Measurements from ENCODE around the gene FOXG1.

The FOXG1 gene

DNA sequence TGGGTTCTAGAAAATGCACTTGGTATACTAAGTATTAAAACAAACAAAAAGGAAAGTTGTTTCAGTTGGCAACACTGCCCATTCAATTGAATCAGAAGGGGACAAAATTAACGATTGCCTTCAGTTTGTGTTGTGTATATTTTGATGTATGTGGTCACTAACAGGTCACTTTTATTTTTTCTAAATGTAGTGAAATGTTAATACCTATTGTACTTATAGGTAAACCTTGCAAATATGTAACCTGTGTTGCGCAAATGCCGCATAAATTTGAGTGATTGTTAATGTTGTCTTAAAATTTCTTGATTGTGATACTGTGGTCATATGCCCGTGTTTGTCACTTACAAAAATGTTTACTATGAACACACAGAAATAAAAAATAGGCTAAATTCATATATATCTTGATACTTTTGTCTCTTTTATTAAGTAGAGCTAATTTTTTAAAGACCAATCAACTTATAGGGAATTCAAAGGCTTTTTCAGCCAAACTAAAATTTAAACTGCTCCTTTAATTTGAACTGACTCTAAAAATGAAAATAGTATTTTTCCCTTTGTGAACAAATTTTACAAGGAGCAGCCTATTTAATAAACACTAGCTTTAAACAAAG lies 2.8 kb downstream of the FOXG1 start:
- DNase-seq (ENCODE audit: low spot score) = no peak
- in situ Hi-C loops (cut with MboI; ENCODE audit: low sequenced_read_pairs, unreplicated experiment) = loop anchor here (25.0 kb wide), 1 partner anchor 1443 kb away; no protein-coding TSS in a partner anchor
- TF ChIP-seq, protein P1, sequence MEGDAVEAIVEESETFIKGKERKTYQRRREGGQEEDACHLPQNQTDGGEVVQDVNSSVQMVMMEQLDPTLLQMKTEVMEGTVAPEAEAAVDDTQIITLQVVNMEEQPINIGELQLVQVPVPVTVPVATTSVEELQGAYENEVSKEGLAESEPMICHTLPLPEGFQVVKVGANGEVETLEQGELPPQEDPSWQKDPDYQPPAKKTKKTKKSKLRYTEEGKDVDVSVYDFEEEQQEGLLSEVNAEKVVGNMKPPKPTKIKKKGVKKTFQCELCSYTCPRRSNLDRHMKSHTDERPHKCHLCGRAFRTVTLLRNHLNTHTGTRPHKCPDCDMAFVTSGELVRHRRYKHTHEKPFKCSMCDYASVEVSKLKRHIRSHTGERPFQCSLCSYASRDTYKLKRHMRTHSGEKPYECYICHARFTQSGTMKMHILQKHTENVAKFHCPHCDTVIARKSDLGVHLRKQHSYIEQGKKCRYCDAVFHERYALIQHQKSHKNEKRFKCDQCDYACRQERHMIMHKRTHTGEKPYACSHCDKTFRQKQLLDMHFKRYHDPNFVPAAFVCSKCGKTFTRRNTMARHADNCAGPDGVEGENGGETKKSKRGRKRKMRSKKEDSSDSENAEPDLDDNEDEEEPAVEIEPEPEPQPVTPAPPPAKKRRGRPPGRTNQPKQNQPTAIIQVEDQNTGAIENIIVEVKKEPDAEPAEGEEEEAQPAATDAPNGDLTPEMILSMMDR (IDR thresholded peaks at IDR 0.05; ENCODE audit: borderline replicate concordance, control extremely low read depth, extremely low read depth, insufficient read depth, missing control alignments) = no peak

DNA sequence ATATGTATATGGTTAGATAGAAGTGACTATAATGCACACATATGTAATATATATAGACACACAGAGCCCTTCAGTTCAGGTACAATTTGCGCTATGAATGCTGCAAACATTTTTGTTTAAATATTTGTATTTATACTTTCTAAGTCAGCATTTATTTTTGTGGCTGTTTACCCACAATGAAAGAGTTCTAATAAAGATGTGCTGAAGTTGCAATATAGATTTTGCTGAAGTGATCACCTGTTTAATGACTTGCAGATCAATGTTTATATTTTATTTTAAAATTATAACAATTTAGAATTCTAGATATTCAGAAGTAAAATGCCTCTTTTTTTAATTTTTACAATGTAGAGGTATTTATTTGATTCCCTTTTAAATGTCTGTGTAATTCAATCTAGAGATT lies 3.5 kb downstream of the FOXG1 start:
- no peak for DNase-seq (ENCODE audit: low spot score)
- TF ChIP-seq, protein P1 (IDR thresholded peaks at IDR 0.05; ENCODE audit: borderline replicate concordance, control extremely low read depth, extremely low read depth, insufficient read depth, missing control alignments) = no peak
- in situ Hi-C loops (cut with MboI; ENCODE audit: low sequenced_read_pairs, unreplicated experiment) = loop anchor here (25.0 kb wide), 1 partner anchor 1442 kb away; no protein-coding TSS in a partner anchor

DNA sequence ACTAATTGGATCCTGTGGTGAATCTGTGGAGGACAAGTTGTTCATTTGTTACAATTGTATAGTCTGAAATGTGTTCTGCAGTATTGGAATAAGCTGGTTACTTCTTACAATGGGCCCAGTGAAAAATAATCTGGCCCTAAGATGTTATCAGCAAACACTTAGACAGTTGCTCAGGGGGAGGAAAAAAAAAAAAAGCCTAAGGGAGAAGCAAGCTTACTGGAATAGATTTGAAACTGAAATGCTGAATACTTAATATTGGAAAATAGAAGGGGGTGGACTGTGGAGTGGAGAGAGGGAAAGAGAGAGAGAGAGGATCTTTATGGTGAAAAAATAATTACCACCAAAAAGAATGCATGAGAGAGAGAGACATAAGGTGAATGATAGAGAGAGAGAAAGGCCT lies 4.0 kb downstream of the FOXG1 start:
- in situ Hi-C loops (cut with MboI; ENCODE audit: low sequenced_read_pairs, unreplicated experiment) = loop anchor here (25.0 kb wide), 1 partner anchor 1442 kb away; no protein-coding TSS in a partner anchor
- TF ChIP-seq, protein P1 (IDR thresholded peaks at IDR 0.05; ENCODE audit: borderline replicate concordance, control extremely low read depth, extremely low read depth, insufficient read depth, missing control alignments) = no peak
- DNase-seq (ENCODE audit: low spot score) = no peak

DNA sequence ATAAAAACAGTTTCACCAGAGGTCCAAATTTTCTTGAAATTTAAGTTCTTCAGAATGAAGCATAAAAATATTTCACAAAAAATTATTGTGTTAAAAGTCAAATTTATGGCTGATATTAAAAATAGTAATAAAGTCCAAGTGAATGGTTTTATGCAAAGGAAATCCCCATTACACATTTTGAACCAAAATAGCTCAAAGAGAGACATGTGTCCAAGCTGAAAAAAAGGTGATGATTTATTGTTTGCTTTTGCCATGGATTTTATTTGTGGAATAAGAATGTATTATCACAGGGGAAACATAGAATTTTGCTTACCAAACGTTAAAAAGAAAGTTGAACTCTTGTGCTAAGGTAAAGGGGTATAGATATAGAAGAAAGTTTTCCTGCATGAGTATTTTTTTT lies 4.6 kb downstream of the FOXG1 start:
- TF ChIP-seq, protein P1 (IDR thresholded peaks at IDR 0.05; ENCODE audit: borderline replicate concordance, control extremely low read depth, extremely low read depth, insufficient read depth, missing control alignments) = no peak
- in situ Hi-C loops (cut with MboI; ENCODE audit: low sequenced_read_pairs, unreplicated experiment) = loop anchor here (25.0 kb wide), 1 partner anchor 1441 kb away; no protein-coding TSS in a partner anchor
- no peak for DNase-seq (ENCODE audit: low spot score)

DNA sequence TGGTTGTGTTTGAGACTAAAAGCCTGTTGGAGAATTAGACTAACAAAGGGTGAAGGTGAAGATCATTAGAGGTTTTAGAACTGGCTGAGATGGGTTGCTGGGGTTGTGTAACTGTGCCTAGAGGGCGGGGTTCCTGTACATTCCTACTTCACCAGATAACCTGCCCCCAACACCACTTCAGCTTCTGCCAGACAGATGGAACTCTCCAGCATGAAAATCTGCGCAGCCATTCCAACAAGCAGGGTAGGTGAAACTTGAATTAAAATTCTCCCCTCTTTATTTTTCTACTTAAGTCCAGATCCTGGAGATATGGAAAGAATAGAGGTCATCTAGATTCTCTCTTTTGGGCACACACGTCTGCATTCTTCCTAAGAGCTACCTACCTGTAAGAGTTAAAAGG lies 6.0 kb downstream of the FOXG1 start:
- TF ChIP-seq, protein P1 (IDR thresholded peaks at IDR 0.05; ENCODE audit: borderline replicate concordance, control extremely low read depth, extremely low read depth, insufficient read depth, missing control alignments) = no peak
- no peak for DNase-seq (ENCODE audit: low spot score)
- in situ Hi-C loops (cut with MboI; ENCODE audit: low sequenced_read_pairs, unreplicated experiment) = loop anchor here (25.0 kb wide), 1 partner anchor 1440 kb away; no protein-coding TSS in a partner anchor

DNA sequence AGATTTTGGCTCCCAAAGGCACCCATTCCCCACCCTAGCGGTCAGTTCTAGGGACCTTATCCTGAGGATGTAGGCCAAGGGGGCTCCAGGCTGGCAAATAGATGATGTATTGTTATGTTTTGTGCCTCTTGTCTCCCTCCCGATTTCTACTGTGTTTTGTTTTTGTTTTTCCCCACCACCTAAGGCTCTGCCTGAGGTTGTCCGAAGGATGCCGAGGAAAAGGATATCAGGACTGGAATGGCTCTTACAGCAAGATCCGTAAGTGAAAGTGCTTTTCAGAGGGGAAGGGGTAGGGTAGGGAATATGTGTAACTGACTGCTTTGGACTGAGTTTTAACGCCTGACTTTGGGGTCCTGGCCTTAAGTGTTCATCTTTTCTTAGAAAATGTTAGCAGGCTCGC lies 6.6 kb downstream of the FOXG1 start:
- TF ChIP-seq, protein P1 (IDR thresholded peaks at IDR 0.05; ENCODE audit: borderline replicate concordance, control extremely low read depth, extremely low read depth, insufficient read depth, missing control alignments) = no peak
- in situ Hi-C loops (cut with MboI; ENCODE audit: low sequenced_read_pairs, unreplicated experiment) = loop anchor here (25.0 kb wide), 1 partner anchor 1439 kb away; no protein-coding TSS in a partner anchor
- DNase-seq (ENCODE audit: low spot score) = no peak

All from GM13976 (cell line).